WTC11 (cell line): ENCODE measurements around the gene HMBS. TPM values are rescaled to one million over a fixed set of nuclear protein-coding genes. Genes with fewer than 3 reads are reported as not detected.

Experiments
- CREB1 ChIP-seq: sonication (generic); formaldehyde crosslinking; IDR thresholded peaks from 2 replicates; pipeline ENCODE4 v1.8.0; 2023; ENCODE audit warnings: mild to moderate bottlenecking, missing genetic modification reagents
- CTCF ChIP-seq: fragments of 200-600 bp; IDR thresholded peaks from 2 replicates; pipeline ENCODE4 v1.8.0; 2022; ENCODE audit warnings: antibody characterized with exemption
- ESRRA ChIP-seq: sonication (generic); formaldehyde crosslinking; IDR thresholded peaks from 2 replicates; pipeline ENCODE4 v1.8.1; 2022; ENCODE audit warnings: mild to moderate bottlenecking, missing genetic modification reagents, borderline replicate concordance
- GTF2I ChIP-seq: fragments of 250-450 bp; sonication (Bioruptor Pico); conservative IDR thresholded peaks from 2 replicates; pipeline ENCODE4 v1.4.0; 2021; ENCODE audit warnings: mild to moderate bottlenecking
- IRF2 ChIP-seq: sonication (generic); formaldehyde crosslinking; IDR thresholded peaks from 2 replicates; pipeline ENCODE4 v1.8.0; 2022; ENCODE audit warnings: low read depth, missing genetic modification reagents, borderline replicate concordance
- KAT7 ChIP-seq: sonication (generic); formaldehyde crosslinking; IDR thresholded peaks from 2 replicates; pipeline ENCODE4 v1.8.1; 2023; ENCODE audit warnings: missing genetic modification reagents, mild to moderate bottlenecking, borderline replicate concordance
- MXD4 ChIP-seq: fragments of 250-450 bp; sonication (Bioruptor Pico); IDR thresholded peaks from 2 replicates; pipeline ENCODE4 v1.8.0; 2021; ENCODE audit warnings: mild to moderate bottlenecking, moderate library complexity, borderline replicate concordance
- NFATC4 ChIP-seq: fragments of 250-450 bp; sonication (Bioruptor Pico); IDR thresholded peaks from 2 replicates; pipeline ENCODE4 v1.9.0; 2021; ENCODE audit warnings: mild to moderate bottlenecking
- OVOL2 ChIP-seq: fragments of 250-450 bp; sonication (Bioruptor Pico); IDR thresholded peaks from 2 replicates; pipeline ENCODE4 v1.9.0; 2021; ENCODE audit warnings: mild to moderate bottlenecking, borderline replicate concordance
- SMAD3 ChIP-seq: sonication (generic); formaldehyde crosslinking; IDR thresholded peaks from 2 replicates; pipeline ENCODE4 v1.8.0; 2022; ENCODE audit warnings: missing genetic modification reagents, mild to moderate bottlenecking, borderline replicate concordance
- TP53 ChIP-seq: sonication (generic); formaldehyde crosslinking; IDR thresholded peaks from 2 replicates; pipeline ENCODE4 v1.8.1; 2023; ENCODE audit warnings: mild to moderate bottlenecking, missing genetic modification reagents
- USF2 ChIP-seq: sonication (generic); formaldehyde crosslinking; IDR thresholded peaks from 2 replicates; pipeline ENCODE4 v1.8.1; 2023; ENCODE audit warnings: mild to moderate bottlenecking, missing genetic modification reagents, moderate library complexity
- ZBTB43 ChIP-seq: sonication (generic); formaldehyde crosslinking; IDR thresholded peaks from 2 replicates; pipeline ENCODE4 v1.8.1; 2023; ENCODE audit warnings: mild to moderate bottlenecking, missing genetic modification reagents
- ZNF121 ChIP-seq: sonication (generic); formaldehyde crosslinking; IDR thresholded peaks from 2 replicates; pipeline ENCODE4 v1.8.0; 2023; ENCODE audit warnings: missing genetic modification reagents
- ZNF671 ChIP-seq: fragments of 250-450 bp; sonication (Bioruptor Pico); IDR thresholded peaks from 2 replicates; pipeline ENCODE4 v1.8.0; 2021; ENCODE audit warnings: mild to moderate bottlenecking
- ZSCAN18 ChIP-seq: fragments of 250-450 bp; sonication (Bioruptor Pico); IDR thresholded peaks from 2 replicates; pipeline ENCODE4 v2.1.2; 2022; ENCODE audit warnings: mild to moderate bottlenecking, moderate library complexity
- total RNA-seq: library from RNA; stranded (reverse); gene quantifications from 3 replicates; pipeline ENCODE4 v1.2.3, GENCODE V29; 2021
- TF ChIP-seq, protein P1 (sequence below): sonication (generic); formaldehyde crosslinking; IDR thresholded peaks from 2 replicates; pipeline ENCODE4 v1.8.1; 2022; ENCODE audit warnings: low read depth, missing genetic modification reagents, borderline replicate concordance
- TF ChIP-seq, protein P2 (sequence below): sonication (generic); formaldehyde crosslinking; IDR thresholded peaks from 2 replicates; pipeline ENCODE4 v1.8.0; 2023; ENCODE audit warnings: mild to moderate bottlenecking, missing genetic modification reagents
- TF ChIP-seq, protein P3 (sequence below): sonication (generic); formaldehyde crosslinking; conservative IDR thresholded peaks from 2 replicates; pipeline ENCODE4 v1.8.1; 2023; ENCODE audit warnings: mild to moderate bottlenecking, low read depth, missing genetic modification reagents, moderate library complexity
- TF ChIP-seq, protein P4 (sequence below): sonication (generic); formaldehyde crosslinking; IDR thresholded peaks from 2 replicates; pipeline ENCODE4 v1.8.1; 2022; ENCODE audit warnings: missing genetic modification reagents, borderline replicate concordance
- TF ChIP-seq, protein P5 (sequence below): sonication (generic); formaldehyde crosslinking; IDR thresholded peaks from 2 replicates; pipeline ENCODE4 v1.8.1; 2023; ENCODE audit warnings: mild to moderate bottlenecking, missing genetic modification reagents, moderate library complexity

The HMBS gene
- total RNA-seq, 1 experiment from 2014 or later, result 62.3 TPM

GRCh38 chr11:119093942-119094815 lies 9.5 kb downstream of the HMBS start (continued):
- TF ChIP-seq, protein P1, sequence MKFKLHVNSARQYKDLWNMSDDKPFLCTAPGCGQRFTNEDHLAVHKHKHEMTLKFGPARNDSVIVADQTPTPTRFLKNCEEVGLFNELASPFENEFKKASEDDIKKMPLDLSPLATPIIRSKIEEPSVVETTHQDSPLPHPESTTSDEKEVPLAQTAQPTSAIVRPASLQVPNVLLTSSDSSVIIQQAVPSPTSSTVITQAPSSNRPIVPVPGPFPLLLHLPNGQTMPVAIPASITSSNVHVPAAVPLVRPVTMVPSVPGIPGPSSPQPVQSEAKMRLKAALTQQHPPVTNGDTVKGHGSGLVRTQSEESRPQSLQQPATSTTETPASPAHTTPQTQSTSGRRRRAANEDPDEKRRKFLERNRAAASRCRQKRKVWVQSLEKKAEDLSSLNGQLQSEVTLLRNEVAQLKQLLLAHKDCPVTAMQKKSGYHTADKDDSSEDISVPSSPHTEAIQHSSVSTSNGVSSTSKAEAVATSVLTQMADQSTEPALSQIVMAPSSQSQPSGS, result peak; percentile 32; the same call in 1 of the 2 replicates
- TF ChIP-seq, protein P2, sequence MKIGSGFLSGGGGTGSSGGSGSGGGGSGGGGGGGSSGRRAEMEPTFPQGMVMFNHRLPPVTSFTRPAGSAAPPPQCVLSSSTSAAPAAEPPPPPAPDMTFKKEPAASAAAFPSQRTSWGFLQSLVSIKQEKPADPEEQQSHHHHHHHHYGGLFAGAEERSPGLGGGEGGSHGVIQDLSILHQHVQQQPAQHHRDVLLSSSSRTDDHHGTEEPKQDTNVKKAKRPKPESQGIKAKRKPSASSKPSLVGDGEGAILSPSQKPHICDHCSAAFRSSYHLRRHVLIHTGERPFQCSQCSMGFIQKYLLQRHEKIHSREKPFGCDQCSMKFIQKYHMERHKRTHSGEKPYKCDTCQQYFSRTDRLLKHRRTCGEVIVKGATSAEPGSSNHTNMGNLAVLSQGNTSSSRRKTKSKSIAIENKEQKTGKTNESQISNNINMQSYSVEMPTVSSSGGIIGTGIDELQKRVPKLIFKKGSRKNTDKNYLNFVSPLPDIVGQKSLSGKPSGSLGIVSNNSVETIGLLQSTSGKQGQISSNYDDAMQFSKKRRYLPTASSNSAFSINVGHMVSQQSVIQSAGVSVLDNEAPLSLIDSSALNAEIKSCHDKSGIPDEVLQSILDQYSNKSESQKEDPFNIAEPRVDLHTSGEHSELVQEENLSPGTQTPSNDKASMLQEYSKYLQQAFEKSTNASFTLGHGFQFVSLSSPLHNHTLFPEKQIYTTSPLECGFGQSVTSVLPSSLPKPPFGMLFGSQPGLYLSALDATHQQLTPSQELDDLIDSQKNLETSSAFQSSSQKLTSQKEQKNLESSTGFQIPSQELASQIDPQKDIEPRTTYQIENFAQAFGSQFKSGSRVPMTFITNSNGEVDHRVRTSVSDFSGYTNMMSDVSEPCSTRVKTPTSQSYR, result no peak
- no peak for TF ChIP-seq CREB1 (CRISPR knock-in tag)
- no peak; the same call in 1 of the 2 replicates for TF ChIP-seq ESRRA (CRISPR knock-in tag)
- no peak for TF ChIP-seq GTF2I (CRISPR knock-in tag)
- TF ChIP-seq, protein P3, sequence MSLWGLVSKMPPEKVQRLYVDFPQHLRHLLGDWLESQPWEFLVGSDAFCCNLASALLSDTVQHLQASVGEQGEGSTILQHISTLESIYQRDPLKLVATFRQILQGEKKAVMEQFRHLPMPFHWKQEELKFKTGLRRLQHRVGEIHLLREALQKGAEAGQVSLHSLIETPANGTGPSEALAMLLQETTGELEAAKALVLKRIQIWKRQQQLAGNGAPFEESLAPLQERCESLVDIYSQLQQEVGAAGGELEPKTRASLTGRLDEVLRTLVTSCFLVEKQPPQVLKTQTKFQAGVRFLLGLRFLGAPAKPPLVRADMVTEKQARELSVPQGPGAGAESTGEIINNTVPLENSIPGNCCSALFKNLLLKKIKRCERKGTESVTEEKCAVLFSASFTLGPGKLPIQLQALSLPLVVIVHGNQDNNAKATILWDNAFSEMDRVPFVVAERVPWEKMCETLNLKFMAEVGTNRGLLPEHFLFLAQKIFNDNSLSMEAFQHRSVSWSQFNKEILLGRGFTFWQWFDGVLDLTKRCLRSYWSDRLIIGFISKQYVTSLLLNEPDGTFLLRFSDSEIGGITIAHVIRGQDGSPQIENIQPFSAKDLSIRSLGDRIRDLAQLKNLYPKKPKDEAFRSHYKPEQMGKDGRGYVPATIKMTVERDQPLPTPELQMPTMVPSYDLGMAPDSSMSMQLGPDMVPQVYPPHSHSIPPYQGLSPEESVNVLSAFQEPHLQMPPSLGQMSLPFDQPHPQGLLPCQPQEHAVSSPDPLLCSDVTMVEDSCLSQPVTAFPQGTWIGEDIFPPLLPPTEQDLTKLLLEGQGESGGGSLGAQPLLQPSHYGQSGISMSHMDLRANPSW (CRISPR knock-in tag), result no peak
- TF ChIP-seq ZSCAN18, result no peak
- TF ChIP-seq NFATC4 (CRISPR knock-in tag), result 0 out of 2 replicates have a peak, but pooled peaks have one; percentile 11
- 0 out of 2 replicates have a peak, but pooled peaks have one; percentile 41 for TF ChIP-seq TP53 (CRISPR knock-in tag)
- TF ChIP-seq ZBTB43 (CRISPR knock-in tag), result 0 out of 2 replicates have a peak, but pooled peaks have one; percentile 61
- TF ChIP-seq MXD4 (CRISPR knock-in tag), result no peak
- TF ChIP-seq KAT7 (CRISPR knock-in tag), result peak; percentile 73; the same call in 1 of the 2 replicates
- peak; percentile 63; the same call in 1 of the 2 replicates for TF ChIP-seq IRF2
- TF ChIP-seq CTCF, result no peak
- TF ChIP-seq, protein P4, sequence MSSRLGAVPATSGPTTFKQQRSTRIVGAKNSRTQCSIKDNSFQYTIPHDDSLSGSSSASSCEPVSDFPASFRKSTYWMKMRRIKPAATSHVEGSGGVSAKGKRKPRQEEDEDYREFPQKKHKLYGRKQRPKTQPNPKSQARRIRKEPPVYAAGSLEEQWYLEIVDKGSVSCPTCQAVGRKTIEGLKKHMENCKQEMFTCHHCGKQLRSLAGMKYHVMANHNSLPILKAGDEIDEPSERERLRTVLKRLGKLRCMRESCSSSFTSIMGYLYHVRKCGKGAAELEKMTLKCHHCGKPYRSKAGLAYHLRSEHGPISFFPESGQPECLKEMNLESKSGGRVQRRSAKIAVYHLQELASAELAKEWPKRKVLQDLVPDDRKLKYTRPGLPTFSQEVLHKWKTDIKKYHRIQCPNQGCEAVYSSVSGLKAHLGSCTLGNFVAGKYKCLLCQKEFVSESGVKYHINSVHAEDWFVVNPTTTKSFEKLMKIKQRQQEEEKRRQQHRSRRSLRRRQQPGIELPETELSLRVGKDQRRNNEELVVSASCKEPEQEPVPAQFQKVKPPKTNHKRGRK (CRISPR knock-in tag), result 0 out of 2 replicates have a peak, but pooled peaks have one; percentile 60
- TF ChIP-seq, protein P5, sequence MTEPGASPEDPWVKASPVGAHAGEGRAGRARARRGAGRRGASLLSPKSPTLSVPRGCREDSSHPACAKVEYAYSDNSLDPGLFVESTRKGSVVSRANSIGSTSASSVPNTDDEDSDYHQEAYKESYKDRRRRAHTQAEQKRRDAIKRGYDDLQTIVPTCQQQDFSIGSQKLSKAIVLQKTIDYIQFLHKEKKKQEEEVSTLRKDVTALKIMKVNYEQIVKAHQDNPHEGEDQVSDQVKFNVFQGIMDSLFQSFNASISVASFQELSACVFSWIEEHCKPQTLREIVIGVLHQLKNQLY (CRISPR knock-in tag), result no peak
- no peak for TF ChIP-seq USF2 (CRISPR knock-in tag)
- no peak for TF ChIP-seq ZNF121 (CRISPR knock-in tag)
- TF ChIP-seq SMAD3 (CRISPR knock-in tag), result no peak
- TF ChIP-seq OVOL2 (CRISPR knock-in tag), result no peak
- TF ChIP-seq ZNF671, result no peak
